ENCODE data around the gene DCLK1.
"Not testable (repeated sequence)": the region's sequence is repeated elsewhere in the genome, so short reads cannot be mapped to it uniquely, and the experiment has no call there.

The DCLK1 gene

DNA sequence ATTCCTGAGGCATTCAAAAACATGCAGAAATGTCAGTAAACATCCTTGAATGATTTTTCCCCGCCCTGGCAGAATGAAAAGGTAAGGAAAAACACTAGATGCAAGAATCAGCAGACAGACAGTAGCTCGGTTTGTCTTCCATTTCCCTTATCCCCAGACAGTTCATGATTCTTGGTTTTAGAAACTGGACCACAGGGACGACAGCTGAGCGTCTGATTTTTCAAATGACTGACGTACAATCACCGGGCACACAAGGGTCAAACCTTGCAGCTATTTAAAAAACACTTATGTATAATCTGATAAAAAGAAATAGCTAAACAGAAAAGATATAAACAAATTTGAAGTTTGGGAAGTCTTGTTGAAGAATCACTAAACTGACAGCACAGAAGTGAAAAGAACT, 47.1 kb downstream of the DCLK1 start:
- no peak for DNase-seq (ENCODE audit: low read depth in 3 of 3)

DNA sequence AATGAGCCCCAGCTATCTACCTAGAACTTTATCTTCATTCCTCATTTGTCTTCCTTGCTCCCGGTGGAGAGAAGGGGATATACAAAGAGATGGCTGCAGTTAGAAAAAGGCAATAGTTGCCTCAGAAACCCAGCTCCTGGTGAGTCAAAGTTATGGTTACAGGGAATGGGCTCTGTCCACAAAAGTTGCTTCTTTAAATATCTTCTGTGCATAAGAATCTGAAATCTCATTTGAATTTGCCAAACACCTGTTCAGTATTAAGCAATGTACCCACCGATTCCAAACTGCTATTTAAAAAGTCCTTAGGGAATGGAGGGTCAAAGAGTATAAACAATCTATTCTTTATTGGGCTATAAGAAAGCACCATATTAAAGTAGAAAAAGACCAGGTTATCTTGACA, 48.4 kb downstream of the DCLK1 start:
- DNase-seq (ENCODE audit: low read depth in 3 of 3), result no peak

DNA sequence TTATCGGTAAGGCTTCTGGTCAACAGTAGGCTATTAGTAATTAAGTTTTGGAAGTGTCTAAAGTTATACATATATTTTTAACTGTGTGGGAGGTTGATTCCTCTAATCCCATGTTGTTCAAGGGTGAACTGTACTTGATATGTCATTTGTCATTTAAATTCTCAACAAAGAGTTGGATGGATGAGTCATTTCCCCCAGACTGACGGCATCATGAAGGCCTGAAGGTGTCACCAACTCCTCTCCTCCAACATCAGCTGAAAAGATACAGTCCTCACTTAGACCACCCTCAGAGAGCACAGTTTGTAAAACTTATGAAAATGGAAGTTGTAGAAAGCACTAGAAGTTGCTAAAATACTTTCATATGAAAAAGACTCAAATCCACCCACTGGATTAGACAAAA, 48.8 kb downstream of the DCLK1 start:
- DNase-seq (ENCODE audit: low read depth in 3 of 3), result no peak

DNA sequence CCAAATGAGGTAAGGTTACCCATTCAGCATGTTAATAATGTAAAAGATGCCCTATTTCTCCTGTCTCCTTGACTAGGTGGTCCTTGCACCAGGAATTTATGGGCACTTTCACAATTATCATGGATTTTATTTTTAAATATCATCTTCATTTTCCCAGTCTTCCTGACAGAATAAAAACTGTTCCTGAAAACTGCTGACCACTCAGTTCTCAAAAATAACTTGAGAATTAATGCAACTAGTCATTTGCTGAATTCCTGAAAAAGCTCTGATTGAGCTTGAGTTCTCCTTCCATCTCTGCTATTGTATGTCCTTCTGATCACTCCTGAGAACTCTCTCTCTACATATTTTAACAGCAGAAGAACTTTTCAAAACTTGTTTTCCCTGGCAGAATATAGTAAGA, 55.0 kb downstream of the DCLK1 start:
- no peak for DNase-seq (ENCODE audit: low read depth in 3 of 3)

DNA sequence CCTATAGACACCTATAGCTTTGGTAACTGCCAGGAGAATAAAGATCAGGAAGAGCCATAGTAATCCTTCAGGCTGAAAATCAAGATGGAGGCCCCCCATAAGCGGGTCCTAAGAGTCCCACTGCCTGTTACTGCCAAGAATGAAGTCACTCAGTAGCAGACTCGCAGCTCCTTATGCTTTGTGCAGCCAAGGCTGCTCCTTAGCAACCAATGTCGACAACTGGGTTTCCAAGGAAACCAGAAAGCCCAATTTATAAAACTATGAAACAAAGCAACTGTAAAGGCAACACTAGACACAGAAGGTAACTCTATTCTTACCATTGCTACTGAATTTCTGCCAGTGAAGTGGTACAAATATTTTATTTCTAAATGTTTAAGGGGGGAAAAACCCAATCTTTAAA, 56.5 kb downstream of the DCLK1 start:
- no peak for DNase-seq (ENCODE audit: low read depth in 3 of 3)

DNA sequence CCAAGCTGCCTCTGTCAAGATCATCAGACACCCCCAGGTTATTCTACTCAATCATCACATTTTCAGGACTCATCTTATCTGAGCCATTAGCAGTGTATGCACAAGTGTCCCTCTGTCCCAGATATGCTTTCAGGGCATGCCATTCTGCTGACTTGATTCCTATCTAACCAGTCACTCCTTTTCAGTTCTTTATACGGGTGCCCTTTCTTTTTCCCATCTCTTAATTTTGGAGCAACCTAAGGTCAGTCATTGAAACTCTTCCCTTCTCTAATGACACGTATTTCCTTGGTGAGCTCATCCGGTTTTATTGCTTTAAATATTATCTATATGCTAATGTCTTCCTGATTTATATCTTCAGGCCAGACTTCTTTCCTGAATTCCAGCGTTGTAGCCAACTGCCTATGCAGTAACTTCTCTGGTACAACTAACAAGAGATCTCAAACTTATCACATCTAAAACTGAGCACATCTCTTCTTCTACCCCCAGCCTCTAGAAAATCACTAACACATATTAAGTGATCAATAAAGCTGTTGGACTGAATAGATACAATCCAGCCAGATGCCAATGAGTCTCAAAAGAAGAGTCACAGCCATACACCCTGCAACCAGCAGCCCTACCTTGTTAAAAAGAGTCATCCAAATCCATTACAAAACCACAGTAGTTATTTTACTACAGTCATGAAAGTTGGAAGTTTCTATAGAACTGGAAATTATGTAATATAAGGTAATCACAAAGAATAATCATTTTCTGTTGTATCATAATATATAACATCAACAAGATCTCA, 58.8 kb downstream of the DCLK1 start:
- DNase-seq (ENCODE audit: low read depth in 3 of 3), result no peak

DNA sequence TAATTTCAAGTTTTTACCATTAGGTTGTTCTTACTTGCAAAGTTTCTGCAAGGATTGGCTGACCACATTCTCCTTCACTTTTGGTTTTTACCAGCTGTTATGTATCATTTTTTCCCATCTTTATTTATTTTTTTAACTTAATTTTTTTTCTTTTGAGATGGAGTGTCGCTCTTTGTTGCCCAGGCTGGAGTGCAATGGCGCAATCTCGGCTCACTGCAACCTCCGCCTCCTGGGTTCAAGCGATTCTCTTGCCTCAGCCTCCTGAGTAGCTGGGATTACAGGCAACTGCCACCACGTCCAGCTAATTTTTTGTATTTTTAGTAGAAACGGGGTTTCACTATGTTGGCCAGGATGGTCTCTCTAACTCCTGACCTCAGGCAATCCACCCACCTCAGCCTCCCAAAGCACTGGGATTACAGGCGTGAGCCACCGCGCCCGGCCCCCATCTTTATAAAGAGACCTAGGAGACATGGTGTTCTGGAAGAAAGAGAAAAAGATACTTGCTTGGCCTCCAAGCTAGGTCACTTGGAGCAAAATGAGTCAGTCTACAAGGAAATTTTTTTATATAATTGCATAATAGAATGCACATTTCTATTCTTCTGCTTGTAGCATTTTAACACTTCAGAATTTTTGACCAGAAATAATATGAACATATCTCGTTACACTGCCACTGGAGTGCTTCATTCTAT, 60.5 kb downstream of the DCLK1 start:
- DNase-seq (ENCODE audit: low read depth in 3 of 3), result not testable (repeated sequence)

DNA sequence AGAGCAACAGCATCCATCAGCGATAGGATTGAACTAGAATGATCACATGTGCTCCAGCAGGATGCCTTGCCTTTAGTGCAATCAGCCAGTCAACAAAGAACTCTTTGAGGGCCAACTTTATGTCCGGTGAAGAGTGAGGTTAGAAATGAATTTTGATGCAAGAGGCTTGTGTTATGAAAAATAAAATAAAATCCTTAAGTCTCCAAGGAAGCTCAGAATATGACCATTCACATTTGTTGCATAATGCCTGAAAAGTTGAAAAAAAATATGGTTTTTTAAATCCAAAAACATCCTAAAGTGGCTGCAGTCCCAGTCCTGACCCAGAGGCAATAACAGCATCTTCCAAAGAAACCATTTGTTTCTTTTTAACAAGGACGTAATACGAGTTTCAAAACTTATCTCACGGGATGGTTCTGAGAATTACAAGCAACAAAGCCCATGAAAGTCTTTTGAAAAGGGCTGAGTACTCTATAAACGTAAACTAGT, 61.3 kb downstream of the DCLK1 start:
- no peak for DNase-seq (ENCODE audit: low read depth in 3 of 3)

DNA sequence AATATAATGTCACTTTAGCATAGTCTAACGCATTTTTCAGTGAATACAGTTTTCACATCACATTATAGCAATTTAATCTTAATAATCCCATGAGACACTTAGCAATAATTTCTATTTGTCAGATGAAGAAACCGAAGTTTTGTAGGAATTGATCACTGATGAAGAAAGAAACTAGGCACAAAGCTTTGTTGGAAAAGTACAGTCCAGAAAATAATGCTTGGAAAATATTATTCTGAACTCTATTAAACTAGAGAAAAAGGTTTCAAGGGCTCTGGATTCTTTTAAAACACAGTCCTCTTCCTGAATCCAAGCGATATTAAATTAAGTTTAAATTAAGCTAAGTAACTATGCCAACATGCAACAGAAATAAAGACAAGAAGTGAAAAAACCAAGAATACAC, 62.2 kb downstream of the DCLK1 start:
- no peak for DNase-seq (ENCODE audit: low read depth in 3 of 3)

DNA sequence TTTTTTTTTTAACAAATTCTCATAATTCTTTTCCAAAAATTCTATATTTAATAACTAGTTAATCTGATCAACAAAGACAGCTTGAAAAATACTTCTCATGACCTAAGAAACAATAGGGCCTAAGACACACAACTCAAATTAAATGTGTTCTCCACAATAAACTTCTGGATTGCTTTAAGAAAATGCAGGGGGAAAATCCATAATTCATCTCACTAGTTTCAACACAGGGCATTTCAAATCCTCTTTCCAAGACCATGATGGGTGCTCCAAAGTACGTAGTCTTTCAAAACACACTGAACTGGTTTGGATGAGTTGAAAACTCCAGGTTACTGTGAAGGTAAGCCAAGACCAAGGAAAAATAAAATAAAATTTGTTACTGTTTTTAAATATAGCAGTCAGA, 62.6 kb downstream of the DCLK1 start:
- DNase-seq (ENCODE audit: low read depth in 3 of 3), result no peak

DNA sequence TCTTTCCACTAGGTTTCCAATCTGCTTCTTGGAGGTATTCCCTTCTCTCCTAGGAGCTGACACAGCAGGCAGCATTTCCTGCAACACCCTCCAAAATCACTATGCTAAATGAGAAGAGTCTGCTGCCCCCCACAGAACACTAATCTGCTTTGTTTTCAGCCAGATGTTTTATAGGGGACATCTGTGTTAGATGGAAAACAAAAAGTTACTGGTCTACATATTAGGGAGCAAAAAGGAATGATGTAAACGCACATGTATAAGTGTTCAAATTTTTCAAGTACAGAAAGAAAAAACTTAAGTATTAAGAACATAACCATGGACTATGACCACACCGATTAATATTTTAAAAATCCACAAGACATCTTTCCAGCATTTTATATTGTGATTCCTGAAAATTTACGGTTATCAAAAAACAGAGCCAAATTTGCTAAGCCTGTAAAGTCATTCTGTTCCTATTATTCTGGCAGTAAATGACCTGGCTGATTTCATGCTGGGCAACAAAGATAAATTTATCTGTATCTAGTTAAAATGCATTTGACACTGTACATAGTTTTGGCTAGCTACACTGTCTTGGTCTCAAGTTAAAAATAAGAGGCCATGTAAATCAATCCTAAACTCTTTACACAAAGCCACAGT, 63.3 kb downstream of the DCLK1 start:
- no peak for DNase-seq (ENCODE audit: low read depth in 3 of 3)

DNA sequence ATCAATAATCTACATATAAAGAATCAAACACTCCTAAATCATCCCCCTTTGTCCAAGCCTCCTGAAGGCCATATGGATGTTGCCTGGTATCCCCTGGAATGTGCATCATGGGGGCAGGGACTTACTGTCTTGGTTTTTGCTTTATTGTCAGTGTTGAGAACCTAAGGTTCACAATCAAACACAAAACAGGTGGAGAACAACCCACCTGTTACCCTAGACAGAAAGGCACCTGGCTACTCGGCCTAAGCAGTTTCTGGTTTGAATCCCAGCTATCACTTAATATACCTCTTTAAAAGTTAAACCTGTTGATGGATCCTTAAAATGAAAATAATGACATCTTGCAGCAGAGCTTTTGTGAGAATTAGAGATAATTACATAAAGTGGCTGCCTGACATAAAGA, 68.9 kb downstream of the DCLK1 start:
- no peak for DNase-seq (ENCODE audit: low read depth in 3 of 3)

DNA sequence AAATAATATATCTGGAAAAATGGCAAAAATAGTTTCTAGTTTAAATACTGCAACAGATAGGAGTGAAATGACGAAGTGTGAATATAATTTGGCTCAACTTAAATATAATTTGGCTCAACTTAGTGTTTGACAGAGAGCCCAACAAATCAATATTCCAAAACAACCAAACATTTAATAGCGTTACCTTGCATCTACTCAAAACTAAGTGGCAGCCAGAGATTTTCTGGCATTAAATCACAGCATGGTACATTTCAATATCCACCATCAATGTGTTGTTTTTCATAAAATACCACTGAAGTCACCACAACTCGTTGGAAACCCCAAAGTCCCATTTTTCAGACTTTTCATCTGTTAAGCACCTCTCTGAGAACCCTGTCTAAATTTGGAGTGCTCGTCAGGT, 69.6 kb downstream of the DCLK1 start:
- no peak for DNase-seq (ENCODE audit: low read depth in 3 of 3)

DNA sequence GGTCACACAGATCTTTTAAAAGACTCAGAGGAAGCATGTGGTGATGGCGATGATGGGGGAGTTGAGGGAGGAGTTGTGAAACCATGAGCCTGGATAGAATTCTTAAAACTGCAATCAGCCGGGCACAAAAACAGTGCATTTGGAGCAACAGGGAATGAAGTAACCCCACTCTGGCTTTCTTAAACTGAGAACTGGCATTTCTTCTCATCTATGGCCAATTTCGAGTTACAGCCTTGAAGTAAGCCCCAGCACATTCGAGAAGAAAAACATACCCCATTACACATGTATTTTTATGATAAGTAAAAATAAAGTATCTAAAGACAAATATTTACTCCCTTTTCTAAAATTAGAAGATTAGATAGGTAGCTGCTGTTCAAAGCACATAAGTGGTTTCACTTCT, 70.1 kb downstream of the DCLK1 start:
- DNase-seq (ENCODE audit: low read depth in 3 of 3), result no peak

DNA sequence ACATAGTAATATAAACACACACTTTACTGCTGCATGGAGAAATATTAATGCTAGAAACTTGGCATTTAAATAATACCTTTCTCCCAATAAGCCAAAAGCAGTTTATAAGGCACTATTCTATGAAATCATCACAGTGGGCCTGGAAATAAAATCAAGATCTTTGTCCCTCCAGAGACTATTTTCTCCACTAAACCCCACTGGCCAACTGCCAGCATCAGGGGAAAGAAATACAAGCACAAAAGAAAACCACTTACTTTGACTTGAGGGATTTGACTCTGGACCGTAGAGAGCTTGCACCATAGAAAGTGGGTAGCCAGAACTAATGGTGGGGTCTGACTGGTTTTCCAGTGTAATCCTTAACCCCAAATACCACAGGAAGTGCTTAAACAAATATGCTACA, 71.9 kb downstream of the DCLK1 start:
- DNase-seq (ENCODE audit: low read depth in 3 of 3), result no peak

DNA sequence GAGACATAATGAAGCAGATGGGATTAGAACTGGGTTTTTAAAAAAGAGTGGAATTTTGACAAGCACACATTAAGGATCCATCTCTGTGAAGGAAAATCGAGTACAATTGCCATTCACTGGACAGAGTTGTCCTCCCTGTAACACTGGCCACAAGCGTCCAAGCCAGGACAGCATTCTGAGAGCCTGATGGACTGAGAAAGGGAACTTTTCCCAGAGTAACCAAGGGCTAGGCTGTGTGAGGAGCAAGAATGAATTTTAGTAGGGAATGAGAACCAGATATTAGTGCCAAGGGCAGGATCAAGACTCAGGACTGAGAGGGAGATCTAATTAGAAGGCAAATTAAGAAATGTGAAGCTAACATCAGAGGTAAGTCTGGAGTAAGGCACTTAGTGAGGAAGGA, 73.1 kb downstream of the DCLK1 start:
- no peak for DNase-seq (ENCODE audit: low read depth in 3 of 3)

DNA sequence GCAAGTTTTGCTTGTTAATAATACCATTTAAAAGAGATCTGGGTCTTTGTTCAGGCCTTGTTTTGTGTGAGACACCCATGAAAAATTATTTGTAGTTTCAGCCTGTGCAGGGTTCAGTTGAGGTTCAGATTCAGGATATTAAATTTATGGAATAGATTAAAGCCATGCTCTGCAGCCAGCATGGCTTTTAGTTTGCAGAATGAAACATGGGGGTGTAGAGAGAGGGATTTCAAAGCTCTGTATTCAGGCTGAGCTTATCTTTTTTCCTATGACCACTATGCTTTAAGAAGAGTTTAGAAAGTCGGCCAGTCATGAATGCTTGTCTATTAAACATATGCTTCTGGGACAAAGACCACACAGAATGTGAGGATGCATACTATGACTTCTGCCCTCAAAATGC, 73.6 kb downstream of the DCLK1 start:
- DNase-seq (ENCODE audit: low read depth in 3 of 3), result no peak

DNA sequence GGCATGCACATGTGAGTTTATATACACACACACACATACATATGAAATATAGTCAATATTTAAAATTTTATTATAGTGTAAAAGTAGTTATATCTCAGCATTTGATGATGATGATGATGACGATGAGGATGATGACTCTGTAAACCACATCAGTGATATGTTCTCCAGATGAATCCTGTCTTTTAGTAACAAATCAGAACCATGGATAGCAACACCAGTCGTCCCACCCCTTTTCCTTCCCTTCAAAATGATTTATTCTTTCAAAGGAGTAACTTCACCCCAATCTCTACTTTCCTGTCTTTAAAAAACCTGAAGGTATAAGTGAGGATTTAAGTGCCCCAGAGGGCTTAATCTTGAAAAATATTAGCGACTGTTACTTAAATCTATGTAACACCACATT, 74.1 kb downstream of the DCLK1 start:
- no peak for DNase-seq (ENCODE audit: low read depth in 3 of 3)

DNA sequence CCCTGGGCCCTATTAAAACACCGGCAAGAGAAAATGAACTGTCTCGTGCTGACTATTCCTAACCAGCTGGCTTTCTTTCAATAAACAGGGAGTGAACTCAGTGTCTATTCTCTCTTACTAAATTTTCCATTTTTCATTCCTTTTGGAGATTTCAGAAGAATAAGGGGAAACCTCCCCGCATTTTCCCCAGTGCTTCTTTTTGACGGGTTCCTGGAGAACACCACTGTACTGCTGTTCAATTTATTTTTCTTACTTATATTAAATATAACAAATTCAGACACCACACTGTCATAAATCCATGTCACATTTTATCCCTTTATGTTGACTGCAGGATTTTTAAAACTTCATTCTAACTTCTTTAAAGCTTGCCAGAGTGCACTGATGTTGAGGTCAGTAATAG, 75.8 kb downstream of the DCLK1 start:
- no peak for DNase-seq (ENCODE audit: low read depth in 3 of 3)

DNA sequence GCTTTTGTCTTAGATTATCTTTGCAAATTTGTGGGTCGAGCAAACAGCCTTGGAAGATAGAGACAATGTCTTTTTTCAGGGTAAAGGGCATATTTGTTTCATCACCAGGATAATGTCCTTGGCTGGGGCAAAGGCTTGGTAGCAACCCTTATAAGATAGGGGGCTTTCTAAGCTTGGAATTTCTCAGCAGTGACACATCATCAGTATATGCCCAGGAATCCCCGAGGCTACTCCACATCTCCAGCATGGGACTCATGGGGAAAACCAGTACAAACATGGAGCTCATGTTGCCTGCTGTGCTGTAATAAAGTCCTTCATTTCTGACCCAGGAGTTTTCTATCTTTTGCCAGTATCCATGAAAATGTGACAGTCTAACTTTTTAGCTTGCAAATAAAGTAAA, 77.1 kb downstream of the DCLK1 start:
- no peak for DNase-seq (ENCODE audit: low read depth in 3 of 3)

DNA sequence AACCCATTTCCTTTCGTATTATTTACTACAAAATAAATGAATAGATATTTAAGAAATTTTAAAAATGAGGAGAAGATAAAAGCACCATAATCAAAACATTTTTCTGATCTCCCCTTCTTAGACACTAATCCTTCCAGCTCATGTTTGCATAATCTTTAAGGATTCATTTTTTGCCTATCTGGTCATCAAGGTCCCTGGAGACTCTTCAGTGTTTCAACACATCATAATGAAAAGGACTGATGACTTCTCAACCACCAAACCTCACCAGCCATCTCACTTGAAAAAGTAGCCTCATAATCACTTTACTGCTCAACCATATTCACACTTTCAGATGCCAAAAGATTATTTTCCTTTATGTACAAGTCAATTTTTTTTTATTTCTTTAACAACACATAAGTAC, 80.1 kb downstream of the DCLK1 start:
- DNase-seq (ENCODE audit: low read depth in 3 of 3), result no peak

DNA sequence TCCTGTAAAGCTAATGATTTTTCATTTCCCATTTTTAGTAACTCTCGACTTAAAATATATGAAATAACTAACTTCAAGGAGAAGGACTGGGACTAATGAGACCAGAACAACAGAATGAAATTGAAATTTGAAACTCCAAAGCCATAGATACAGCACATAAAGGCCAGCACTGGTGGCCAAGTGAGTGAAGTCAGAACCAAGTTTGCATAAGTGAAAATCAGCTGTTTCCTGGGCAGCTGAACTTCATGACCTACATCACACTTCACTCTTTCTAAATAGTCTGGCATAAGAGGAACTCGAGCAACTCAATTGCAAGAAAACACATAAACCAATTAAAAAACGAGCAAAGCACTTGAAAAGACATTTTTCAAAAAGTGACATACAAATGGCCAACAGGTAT, 84.5 kb downstream of the DCLK1 start:
- DNase-seq (ENCODE audit: low read depth in 3 of 3), result no peak
